GM12878 (cell line): ENCODE measurements around the gene CHMP4B. TPM values are rescaled to one million over a fixed set of nuclear protein-coding genes. Genes with fewer than 3 reads are reported as not detected.

Experiments used
- ATAC-seq: fragments of 200-7000 bp; cut with Tn5 transposase; 3 replicates; pipeline ENCODE4 v1.9.1; 2020; ENCODE audit warnings: mild to moderate bottlenecking, moderate library complexity
- BruUV-seq: library from RNA; stranded (reverse); fragments of 400-500 nt; replicated peaks from 2 replicates; lab custom pipeline; 2021; lab: Mats Ljungman, UMichigan
- CTCF ChIA-PET: fragments of 300-600 bp; sonication (Branson Sonifier 250); formaldehyde crosslinking; extraction: SDS; loops from one replicate; lab custom pipeline; 2021; ENCODE audit warnings: inconsistent platforms; lab: Yijun Ruan, JAX
- POLR2A ChIA-PET: fragments of 350-600 bp; formaldehyde crosslinking; extraction: SDS; loops from one replicate; lab custom pipeline; 2021; ENCODE audit warnings: inconsistent platforms; lab: Charles Lee
- RAD21 ChIA-PET: fragments of 300-600 bp; sonication (Branson Sonifier 250); formaldehyde crosslinking; loops from one replicate; lab custom pipeline; 2023; ENCODE audit warnings: antibody characterized with exemption; ENCODE audit not compliant: unreplicated experiment; lab: Charles Lee
- SMC1A ChIA-PET: fragments of 300-600 bp; sonication (Branson Sonifier 250); formaldehyde crosslinking; loops from one replicate; lab custom pipeline; 2023; ENCODE audit not compliant: unreplicated experiment, uncharacterized antibody; lab: Charles Lee
- DNase-seq: peaks from one replicate; pipeline ENCODE4 v3.0.0-alpha.2; 2011; ENCODE audit warnings: low read depth, low spot score
- FAIRE-seq: peaks from 3 replicates; lab custom pipeline; 2011; peaks lifted over from hg19 to GRCh38; lab: Jason Lieb, UNC
- H2AFZ ChIP-seq: 2 replicates; pipeline ENCODE4 v1.6.0; 2011; ENCODE audit warnings: low read depth, low read length, control low read depth; ENCODE audit not compliant: control insufficient read depth
- H3K27ac ChIP-seq: 2 replicates; pipeline ENCODE4 v1.5.1; 2011; ENCODE audit warnings: control low read depth; ENCODE audit not compliant: control insufficient read depth, insufficient read depth
- H3K27me3 ChIP-seq, 2 experiments: replicated peaks in 1 of 2; 2 replicates each; pipeline versions ENCODE4 v1.6.0 to v1.6.1; 2011; ENCODE audit warnings: low read length in 1 of 2; ENCODE audit not compliant: control insufficient read depth in 2 of 2, insufficient read depth in 2 of 2
- H3K36me3 ChIP-seq, 2 experiments: 2 replicates each; pipeline ENCODE4 v1.5.1; 2011; ENCODE audit warnings: low read length in 1 of 2; ENCODE audit not compliant: control insufficient read depth in 2 of 2, insufficient read depth in 2 of 2
- H3K4me1 ChIP-seq: 2 replicates; pipeline ENCODE4 v1.6.1; 2011; ENCODE audit warnings: mild to moderate bottlenecking, low read length, moderate library complexity, mixed read lengths; ENCODE audit not compliant: control insufficient read depth, insufficient read depth
- H3K4me2 ChIP-seq: 2 replicates; pipeline ENCODE4 v1.6.0; 2011; ENCODE audit warnings: control low read depth; ENCODE audit not compliant: control insufficient read depth, insufficient read depth
- H3K4me3 ChIP-seq: fragments of 200-600 bp; sonication (generic); 2 replicates; pipeline ENCODE4 v1.5.1; 2016
- H3K79me2 ChIP-seq: 2 replicates; pipeline ENCODE4 v1.6.0; 2011; ENCODE audit warnings: low read length; ENCODE audit not compliant: control insufficient read depth, insufficient read depth
- H3K9ac ChIP-seq: 2 replicates; pipeline ENCODE4 v1.8.0; 2011; ENCODE audit warnings: low read length, control low read depth, mixed read lengths; ENCODE audit not compliant: control insufficient read depth, insufficient read depth
- H3K9me3 ChIP-seq: replicated peaks from 3 replicates; pipeline ENCODE4 v1.5.1; 2011; ENCODE audit warnings: mild to moderate bottlenecking, low read length; ENCODE audit not compliant: control insufficient read depth, insufficient read depth
- H4K20me1 ChIP-seq: 2 replicates; pipeline ENCODE4 v1.6.0; 2011; ENCODE audit not compliant: control insufficient read depth, insufficient read depth
- BMI1 ChIP-seq: fragments of 450-650 bp; IDR thresholded peaks from 2 replicates; pipeline ENCODE4 v1.6.1; 2016; ENCODE audit warnings: mild to moderate bottlenecking, moderate library complexity, borderline replicate concordance
- CTCF ChIP-seq, 3 experiments: IDR thresholded peaks in 2 of 3; conservative IDR thresholded peaks in 1 of 3; 2 replicates each; pipeline ENCODE4 v1.5.1; 2011; ENCODE audit warnings: low read depth in 3 of 3, low read length in 3 of 3, mild to moderate bottlenecking in 3 of 3, control low read depth in 2 of 3, moderate library complexity in 2 of 3, inconsistent platforms in 1 of 3, mixed read lengths in 1 of 3; ENCODE audit not compliant: control insufficient read depth in 2 of 3, insufficient read depth in 1 of 3; ENCODE audit errors: extremely low read depth in 1 of 3
- FOS ChIP-seq: IDR thresholded peaks from 3 replicates; pipeline ENCODE4 v1.6.1; 2011; ENCODE audit warnings: borderline replicate concordance; ENCODE audit not compliant: insufficient read length; ENCODE audit errors: extremely low read depth
- POLR2AphosphoS2 ChIP-seq: IDR thresholded peaks from 2 replicates; pipeline ENCODE4 v1.6.1; 2011; ENCODE audit warnings: low read depth, mild to moderate bottlenecking, low read length, improper control_type of control experiment, moderate library complexity
- RFX5 ChIP-seq: IDR thresholded peaks from 2 replicates; pipeline ENCODE4 v1.6.1; 2011; ENCODE audit warnings: low read depth, low read length, improper control_type of control experiment
- SREBF1 ChIP-seq: IDR thresholded peaks from 2 replicates; pipeline ENCODE4 v1.6.1; 2012; ENCODE audit warnings: mild to moderate bottlenecking, low read length
- SUZ12 ChIP-seq: fragments of 200-600 bp; sonication (generic); IDR thresholded peaks from one replicate; pipeline ENCODE4 v1.6.1; 2018; ENCODE audit warnings: antibody characterized with exemption, mild to moderate bottlenecking; ENCODE audit not compliant: unreplicated experiment
- ZBED1 ChIP-seq: IDR thresholded peaks from 2 replicates; pipeline ENCODE4 v1.6.1; 2016; ENCODE audit warnings: borderline replicate concordance
- ZNF622 ChIP-seq: fragments of 450-650 bp; IDR thresholded peaks from 2 replicates; pipeline ENCODE4 v1.6.1; 2017; ENCODE audit warnings: mild to moderate bottlenecking, inconsistent platforms
- WGBS: methylation state at CpG from one replicate; pipeline ENCODE4 v1.1.6; 2016; ENCODE audit warnings: low lambda C conversion rate; ENCODE audit not compliant: insufficient replicate concordance, insufficient coverage; ENCODE audit errors: missing lambda C conversion rate; 5-methylcytosine and 5-hydroxymethylcytosine counted together
- in situ Hi-C: fragments of 300-500 bp; cut with MboI; formaldehyde crosslinking; loops from 9 replicates; pipeline ENCODE4 v1.14.3; 2018; ENCODE audit warnings: mixed read lengths
- intact Hi-C: fragments of 100-400 bp; cut with micrococcal nuclease; formaldehyde crosslinking; loops from one replicate; pipeline ENCODE4 v1.14.2; 2022; ENCODE audit not compliant: unreplicated experiment
- polyA plus RNA-seq, 11 experiments: library from polyadenylated mRNA; depleted of rRNA in 4 of 11; unstranded in 6 of 11; stranded (reverse) in 5 of 11; fragments of >200 nt; fragmentation: Nextera tagmentation in 4 of 11; fragmentation: Illumina TruSeq in 1 of 11; extraction: Ambion mirVana in 4 of 11; extraction: Trizol in 1 of 11; gene quantifications; 1 replicate in 1 of 11; 2 replicates in 10 of 11; pipeline versions ENCODE4 v1.2.1 to v1.2.3, GENCODE V29; 2011 to 2016; ENCODE audit warnings: inconsistent platforms in 2 of 11, missing spikeins in 2 of 11, low read depth in 1 of 11
- total RNA-seq, 4 experiments: library from RNA; depleted of rRNA in 3 of 4; stranded (reverse); fragments of >200 nt in 3 of 4; fragmentation: Illumina TruSeq in 1 of 4; extraction: Trizol in 1 of 4; gene quantifications; 2 replicates each; pipeline versions ENCODE4 v1.2.1 to v1.2.3, GENCODE V29; 2013 to 2021
- TF ChIP-seq, protein P1 (sequence below): fragments of 450-650 bp; IDR thresholded peaks from 2 replicates; pipeline ENCODE4 v1.6.1; 2016; ENCODE audit warnings: mild to moderate bottlenecking, moderate library complexity, borderline replicate concordance
- TF ChIP-seq, protein P2 (sequence below): IDR thresholded peaks from 2 replicates; pipeline ENCODE4 v1.6.1; 2012; ENCODE audit warnings: low read depth, low read length, improper control_type of control experiment
- TF ChIP-seq, protein P3 (sequence below): fragments of 450-650 bp; formaldehyde crosslinking; IDR thresholded peaks from 2 replicates; pipeline ENCODE4 v1.4.0; 2022; ENCODE audit warnings: mild to moderate bottlenecking, moderate library complexity

CHMP4B gene
- total and polyA plus RNA-seq, 10 of the 15 experiments (the other 5 are each of a cell fraction or from before 2014, with no cell fraction given) = 4.2 to 118 (median 49.6) TPM

DNA sequence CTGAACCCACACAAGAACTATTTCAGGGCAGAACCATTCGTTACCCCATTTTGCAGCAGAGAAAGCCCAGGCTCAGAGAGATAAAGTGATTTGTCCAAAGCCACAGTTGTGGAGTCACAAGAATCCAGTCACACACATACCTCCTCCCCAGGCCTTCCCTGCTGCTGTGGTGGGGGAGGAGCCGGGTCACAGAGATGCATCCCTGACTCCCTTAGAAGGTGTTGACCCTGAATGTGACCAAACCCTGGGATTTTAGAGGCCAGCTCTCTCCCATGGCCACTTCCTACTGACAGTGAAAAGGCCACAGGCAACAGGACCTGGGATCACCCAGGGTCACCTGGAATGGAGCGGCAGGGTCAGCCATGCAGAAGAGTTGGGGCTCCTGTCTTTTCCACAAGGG is 48.6 kb downstream of the CHMP4B start (continued):
- TF ChIP-seq SUZ12 = no peak
- TF ChIP-seq FOS = no peak
- TF ChIP-seq, protein P1, sequence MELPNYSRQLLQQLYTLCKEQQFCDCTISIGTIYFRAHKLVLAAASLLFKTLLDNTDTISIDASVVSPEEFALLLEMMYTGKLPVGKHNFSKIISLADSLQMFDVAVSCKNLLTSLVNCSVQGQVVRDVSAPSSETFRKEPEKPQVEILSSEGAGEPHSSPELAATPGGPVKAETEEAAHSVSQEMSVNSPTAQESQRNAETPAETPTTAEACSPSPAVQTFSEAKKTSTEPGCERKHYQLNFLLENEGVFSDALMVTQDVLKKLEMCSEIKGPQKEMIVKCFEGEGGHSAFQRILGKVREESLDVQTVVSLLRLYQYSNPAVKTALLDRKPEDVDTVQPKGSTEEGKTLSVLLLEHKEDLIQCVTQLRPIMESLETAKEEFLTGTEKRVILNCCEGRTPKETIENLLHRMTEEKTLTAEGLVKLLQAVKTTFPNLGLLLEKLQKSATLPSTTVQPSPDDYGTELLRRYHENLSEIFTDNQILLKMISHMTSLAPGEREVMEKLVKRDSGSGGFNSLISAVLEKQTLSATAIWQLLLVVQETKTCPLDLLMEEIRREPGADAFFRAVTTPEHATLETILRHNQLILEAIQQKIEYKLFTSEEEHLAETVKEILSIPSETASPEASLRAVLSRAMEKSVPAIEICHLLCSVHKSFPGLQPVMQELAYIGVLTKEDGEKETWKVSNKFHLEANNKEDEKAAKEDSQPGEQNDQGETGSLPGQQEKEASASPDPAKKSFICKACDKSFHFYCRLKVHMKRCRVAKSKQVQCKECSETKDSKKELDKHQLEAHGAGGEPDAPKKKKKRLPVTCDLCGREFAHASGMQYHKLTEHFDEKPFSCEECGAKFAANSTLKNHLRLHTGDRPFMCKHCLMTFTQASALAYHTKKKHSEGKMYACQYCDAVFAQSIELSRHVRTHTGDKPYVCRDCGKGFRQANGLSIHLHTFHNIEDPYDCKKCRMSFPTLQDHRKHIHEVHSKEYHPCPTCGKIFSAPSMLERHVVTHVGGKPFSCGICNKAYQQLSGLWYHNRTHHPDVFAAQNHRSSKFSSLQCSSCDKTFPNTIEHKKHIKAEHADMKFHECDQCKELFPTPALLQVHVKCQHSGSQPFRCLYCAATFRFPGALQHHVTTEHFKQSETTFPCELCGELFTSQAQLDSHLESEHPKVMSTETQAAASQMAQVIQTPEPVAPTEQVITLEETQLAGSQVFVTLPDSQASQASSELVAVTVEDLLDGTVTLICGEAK = no peak
- TF ChIP-seq BMI1 = no peak
- TF ChIP-seq RFX5 = no peak

- CTCF ChIA-PET = interaction anchor here (0.8 to 2.1 kb wide), 8 partner anchors 16 to 267 kb away, joined by 3 to 11 read pairs (median 4); no protein-coding TSS in a partner anchor
- RAD21 ChIA-PET = interaction anchor here (0.6 kb wide), 1 partner anchor 161 kb away, joined by 4 read pairs; no protein-coding TSS in a partner anchor
- Histone ChIP-seq H3K4me1 (peaks cover 28% of the 10 kb centered on the region), H3K4me2 (no peak overlapping the region), H3K79me2 (no peaks in the 10 kb centered on the region), H2AFZ (no peak overlapping the region), H3K9ac (no peak overlapping the region), H3K4me3 (no peak overlapping the region), H3K9me3 (no peaks in the 10 kb centered on the region), H3K27me3 (no peaks in the 10 kb centered on the region), H3K36me3 (peaks cover 0 to 3% of the 10 kb centered on the region in 2 experiments; a peak in 3 of 4 replicates), H3K27ac (no peak overlapping the region), H4K20me1 (no peaks in the 10 kb centered on the region)
- BruUV-seq = no TSS peak
- ATAC-seq (no peak), DNase-seq (no peak), FAIRE-seq (no peak)
- in situ Hi-C loops = loop anchor here (10.0 kb wide), 1 partner anchor 263 kb away; no protein-coding TSS in a partner anchor
- POLR2A ChIA-PET = interaction anchor here (0.6 to 1.0 kb wide), 2 partner anchors 129 to 1421 kb away, joined by 3 read pairs; partner anchors contain the start of gene ZNF341
- WGBS = 93% methylated on average over 9 of the region's 9 CpGs
- SMC1A ChIA-PET = interaction anchor here (0.6 to 3.0 kb wide), 4 partner anchors 18 to 248 kb away, joined by 3 to 17 read pairs (median 4); no protein-coding TSS in a partner anchor
- intact Hi-C loops = loop anchor here (5.0 kb wide), 1 partner anchor 56 kb away; no protein-coding TSS in a partner anchor
- TF ChIP-seq, protein P2, sequence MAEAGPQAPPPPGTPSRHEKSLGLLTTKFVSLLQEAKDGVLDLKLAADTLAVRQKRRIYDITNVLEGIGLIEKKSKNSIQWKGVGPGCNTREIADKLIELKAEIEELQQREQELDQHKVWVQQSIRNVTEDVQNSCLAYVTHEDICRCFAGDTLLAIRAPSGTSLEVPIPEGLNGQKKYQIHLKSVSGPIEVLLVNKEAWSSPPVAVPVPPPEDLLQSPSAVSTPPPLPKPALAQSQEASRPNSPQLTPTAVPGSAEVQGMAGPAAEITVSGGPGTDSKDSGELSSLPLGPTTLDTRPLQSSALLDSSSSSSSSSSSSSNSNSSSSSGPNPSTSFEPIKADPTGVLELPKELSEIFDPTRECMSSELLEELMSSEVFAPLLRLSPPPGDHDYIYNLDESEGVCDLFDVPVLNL = no peak
- TF ChIP-seq SREBF1 (no peak), ZBED1 (no peak), ZNF622 (no peak), POLR2AphosphoS2 (no peak), CTCF (IDR thresholded peaks at IDR 0.05 in 2 of 3, conservative IDR thresholded peaks at IDR 0.05 in 1 of 3; ENCODE audit: control insufficient read depth in 2 of 3, extremely low read depth in 1 of 3, insufficient read depth in 1 of 3, low read depth in 3 of 3, low read length in 3 of 3) (no peak)
- TF ChIP-seq, protein P3, sequence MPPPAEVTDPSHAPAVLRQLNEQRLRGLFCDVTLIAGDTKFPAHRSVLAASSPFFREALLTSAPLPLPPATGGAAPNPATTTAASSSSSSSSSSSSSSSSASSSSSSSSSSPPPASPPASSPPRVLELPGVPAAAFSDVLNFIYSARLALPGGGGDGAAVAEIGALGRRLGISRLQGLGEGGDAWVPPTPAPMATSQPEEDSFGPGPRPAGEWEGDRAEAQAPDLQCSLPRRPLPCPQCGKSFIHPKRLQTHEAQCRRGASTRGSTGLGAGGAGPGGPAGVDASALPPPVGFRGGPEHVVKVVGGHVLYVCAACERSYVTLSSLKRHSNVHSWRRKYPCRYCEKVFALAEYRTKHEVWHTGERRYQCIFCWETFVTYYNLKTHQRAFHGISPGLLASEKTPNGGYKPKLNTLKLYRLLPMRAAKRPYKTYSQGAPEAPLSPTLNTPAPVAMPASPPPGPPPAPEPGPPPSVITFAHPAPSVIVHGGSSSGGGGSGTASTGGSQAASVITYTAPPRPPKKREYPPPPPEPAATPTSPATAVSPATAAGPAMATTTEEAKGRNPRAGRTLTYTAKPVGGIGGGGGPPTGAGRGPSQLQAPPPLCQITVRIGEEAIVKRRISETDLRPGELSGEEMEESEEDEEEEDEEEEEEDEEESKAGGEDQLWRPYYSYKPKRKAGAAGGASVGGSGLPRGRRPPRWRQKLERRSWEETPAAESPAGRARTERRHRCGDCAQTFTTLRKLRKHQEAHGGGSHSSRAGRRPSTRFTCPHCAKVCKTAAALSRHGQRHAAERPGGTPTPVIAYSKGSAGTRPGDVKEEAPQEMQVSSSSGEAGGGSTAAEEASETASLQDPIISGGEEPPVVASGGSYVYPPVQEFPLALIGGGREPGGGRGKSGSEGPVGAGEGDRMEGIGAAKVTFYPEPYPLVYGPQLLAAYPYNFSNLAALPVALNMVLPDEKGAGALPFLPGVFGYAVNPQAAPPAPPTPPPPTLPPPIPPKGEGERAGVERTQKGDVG (CRISPR knock-in tag) = no peak
These were observed 50.3 kb downstream of the CHMP4B start for GRCh38 chr20:33861458-33861857.
